ENCODE data around the gene MAD1L1. TPM values are rescaled to one million over a fixed set of nuclear protein-coding genes. Genes with fewer than 3 reads are reported as not detected.

MAD1L1 gene
- total RNA-seq, 3 donors from 2014 or later, result 25.3 to 31.2 (median 26.2) TPM

DNA sequence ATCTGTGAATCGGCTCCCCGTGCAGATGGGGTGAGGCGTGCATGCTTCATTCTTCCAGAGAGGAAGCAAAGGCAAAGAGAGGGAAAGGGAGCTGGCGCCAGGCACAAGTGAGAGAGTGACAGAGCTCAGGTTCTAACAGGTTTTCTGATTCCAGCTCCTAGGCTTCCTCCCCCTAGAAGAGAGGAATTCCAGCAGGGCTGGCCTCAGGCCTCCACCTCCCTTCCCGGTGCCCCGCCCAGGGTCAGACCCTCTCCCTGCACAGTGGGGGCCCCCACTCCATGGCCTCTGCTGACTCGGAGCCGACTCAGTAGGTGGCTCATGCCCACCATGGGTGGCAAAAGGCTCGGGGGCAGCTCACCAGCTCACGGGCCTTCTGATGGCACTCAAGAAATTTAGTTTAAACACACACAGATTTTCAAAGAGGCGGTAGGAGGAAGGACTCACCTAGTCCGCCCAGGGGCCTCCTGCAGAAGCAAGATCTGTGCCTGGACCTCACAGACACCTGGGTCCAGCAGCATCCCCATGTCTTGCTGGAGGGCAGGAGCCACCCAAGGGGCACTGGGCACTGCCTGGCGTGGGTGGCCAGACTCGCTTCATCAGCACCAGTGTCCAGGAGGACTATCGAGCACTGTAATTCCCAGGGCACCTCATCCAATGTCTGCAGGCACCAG is 183.5 kb downstream of the MAD1L1 start:
- intact Hi-C loops (cut with DNase I, micrococcal nuclease), result no loop called here
- no peak for TF ChIP-seq CTCF (IDR thresholded peaks at IDR 0.05)
- no peaks in the 10 kb centered on the region for H3K36me3 ChIP-seq (ENCODE audit: low read depth)
- H3K9me3 ChIP-seq, result no peaks in the 10 kb centered on the region
- ATAC-seq (no peak), DNase-seq (peak in 1 of 3 donors; percentile 26)
- no peak overlapping the region for H3K4me3 ChIP-seq
- H3K4me1 ChIP-seq (ENCODE audit: low read depth), result peaks cover 6% of the 10 kb centered on the region

DNA sequence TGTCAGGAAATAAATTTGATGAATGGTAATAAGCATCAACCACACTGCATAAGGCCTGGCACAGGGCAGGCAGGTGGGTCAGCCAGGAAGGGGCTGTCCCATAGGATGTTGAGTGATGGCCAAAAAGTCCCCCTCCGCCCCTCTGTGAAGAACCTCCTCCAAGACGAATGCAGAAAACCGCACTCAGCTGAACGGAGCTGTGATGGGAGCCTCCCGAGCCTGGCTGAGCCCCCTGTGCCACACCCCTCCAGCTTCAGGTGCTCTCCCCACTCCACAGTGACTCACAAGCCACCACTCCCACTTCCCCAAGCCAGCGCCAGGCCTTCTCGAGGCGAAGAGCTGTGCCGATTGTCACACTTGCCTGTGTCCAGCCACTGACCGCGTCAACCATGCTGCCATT is 184.2 kb downstream of the MAD1L1 start:
- no peaks in the 10 kb centered on the region for H3K36me3 ChIP-seq (ENCODE audit: low read depth)
- no peaks in the 10 kb centered on the region for H3K9me3 ChIP-seq
- no peak for TF ChIP-seq CTCF (IDR thresholded peaks at IDR 0.05)
- DNase-seq (peak in 2 of 3 donors; percentile 19 to 31), ATAC-seq (no peak)
- intact Hi-C loops (cut with DNase I, micrococcal nuclease), result no loop called here
- H3K4me1 ChIP-seq (ENCODE audit: low read depth), result peaks cover 6% of the 10 kb centered on the region
- no peak overlapping the region for H3K4me3 ChIP-seq

- intact Hi-C loops (cut with DNase I, micrococcal nuclease), result no loop called here
Observed at GRCh38 chr7:2048006-2048405, 184.7 kb downstream of the MAD1L1 start.

GRCh38 chr7:2046581-2047565 is 185.9 kb downstream of the MAD1L1 start:
- ATAC-seq (peak; percentile 69), DNase-seq (peak; percentile 30 to 43 (median 42))
- H3K4me1 ChIP-seq (ENCODE audit: low read depth), result peaks cover 6% of the 10 kb centered on the region
- intact Hi-C loops (cut with DNase I, micrococcal nuclease), result no loop called here
- no peaks in the 10 kb centered on the region for H3K36me3 ChIP-seq (ENCODE audit: low read depth)
- no peaks in the 10 kb centered on the region for H3K9me3 ChIP-seq
- no peak overlapping the region for H3K4me3 ChIP-seq
- no peak for TF ChIP-seq CTCF (IDR thresholded peaks at IDR 0.05)

More at GRCh38 chr7:2048006-2048405, 184.7 kb downstream of the MAD1L1 start:
- no peak for ATAC-seq
- no peak for TF ChIP-seq CTCF (IDR thresholded peaks at IDR 0.05)
- Histone ChIP-seq H3K4me3 (no peak overlapping the region), H3K4me1 (ENCODE audit: low read depth) (peaks cover 6% of the 10 kb centered on the region), H3K36me3 (ENCODE audit: low read depth) (no peaks in the 10 kb centered on the region), H3K9me3 (no peaks in the 10 kb centered on the region)
- DNase-seq, result peak in 2 of 3 donors; percentile 12 to 17

GRCh38 chr7:2045559-2046405 is 187.0 kb downstream of the MAD1L1 start:
- Histone ChIP-seq H3K36me3 (ENCODE audit: low read depth) (no peaks in the 10 kb centered on the region), H3K4me3 (no peak overlapping the region), H3K9me3 (no peaks in the 10 kb centered on the region), H3K4me1 (ENCODE audit: low read depth) (peaks cover 6% of the 10 kb centered on the region)
- no peak for TF ChIP-seq CTCF (IDR thresholded peaks at IDR 0.05)
- ATAC-seq (no peak), DNase-seq (peak in 2 of 3 donors; percentile 25 to 42)
- intact Hi-C loops (cut with DNase I, micrococcal nuclease), result no loop called here
